Liver (tissue), 9 donors: Measurements from ENCODE around the gene HACD4. TPM values are rescaled to one million over a fixed set of nuclear protein-coding genes. Genes with fewer than 3 reads are reported as not detected.

Source experiments
- DNase-seq: peaks from one replicate; pipeline ENCODE4 v3.0.0-alpha.2; 2017; ENCODE audit warnings: low spot score
- H3K27ac ChIP-seq, 2 donors: one replicate each; pipeline ENCODE4 v1.7.0; 2013; ENCODE audit warnings: inconsistent platforms in 2 of 2, low read length in 2 of 2, control low read depth in 1 of 2, low read depth in 1 of 2, mild to moderate bottlenecking in 1 of 2
- H3K27me3 ChIP-seq, 4 donors: one replicate each; pipeline versions ENCODE4 v1.6.1 to v1.7.0; 2013; ENCODE audit warnings: low read length in 3 of 4, inconsistent platforms in 1 of 4, mild to moderate bottlenecking in 1 of 4, moderate library complexity in 1 of 4; ENCODE audit not compliant: control insufficient read depth in 4 of 4, insufficient read depth in 4 of 4
- H3K36me3 ChIP-seq, 4 donors: one replicate each; pipeline versions ENCODE4 v1.6.1 to v1.7.0; 2013; ENCODE audit warnings: low read length in 3 of 4, mild to moderate bottlenecking in 3 of 4, low read depth in 1 of 4, moderate library complexity in 1 of 4; ENCODE audit not compliant: control insufficient read depth in 4 of 4, insufficient read depth in 3 of 4
- H3K4me1 ChIP-seq, 4 donors: one replicate each; pipeline versions ENCODE4 v1.6.1 to v1.7.0; 2013; ENCODE audit warnings: low read length in 3 of 4, mild to moderate bottlenecking in 3 of 4, moderate library complexity in 1 of 4; ENCODE audit not compliant: control insufficient read depth in 4 of 4, insufficient read depth in 4 of 4
- H3K4me3 ChIP-seq, 3 donors: one replicate each; pipeline versions ENCODE4 v1.6.1 to v1.7.0; 2013; ENCODE audit warnings: low read length in 3 of 3, control low read depth in 1 of 3, low read depth in 1 of 3, mild to moderate bottlenecking in 1 of 3
- H3K9ac ChIP-seq, 2 donors: one replicate each; pipeline ENCODE4 v1.7.0; 2013; ENCODE audit warnings: low read length in 2 of 2, mild to moderate bottlenecking in 2 of 2, moderate library complexity in 2 of 2, control low read depth in 1 of 2, low read depth in 1 of 2
- H3K9me3 ChIP-seq, 4 donors: one replicate each; pipeline versions ENCODE4 v1.6.1 to v1.7.0; 2013; ENCODE audit warnings: low read length in 3 of 4; ENCODE audit not compliant: control insufficient read depth in 4 of 4
- EGR1 ChIP-seq, 2 donors: IDR thresholded peaks; 2 replicates each; pipeline ENCODE4 v1.6.1; 2016 to 2018; ENCODE audit warnings: antibody characterized with exemption in 2 of 2, low read depth in 2 of 2
- FOXA1 ChIP-seq: IDR thresholded peaks from 2 replicates; pipeline ENCODE4 v1.6.1; 2016; ENCODE audit warnings: antibody characterized with exemption
- FOXA2 ChIP-seq: IDR thresholded peaks from 2 replicates; pipeline ENCODE4 v1.6.1; 2016; ENCODE audit warnings: antibody characterized with exemption
- GABPA ChIP-seq, 2 donors: IDR thresholded peaks in 1 of 2; conservative IDR thresholded peaks in 1 of 2; 2 replicates each; pipeline ENCODE4 v1.6.1; 2016; ENCODE audit warnings: antibody characterized with exemption in 2 of 2, mild to moderate bottlenecking in 1 of 2, moderate library complexity in 1 of 2
- HNF4G ChIP-seq: IDR thresholded peaks from 2 replicates; pipeline ENCODE4 v1.6.1; 2016; ENCODE audit warnings: antibody characterized with exemption
- JUND ChIP-seq, 2 donors: IDR thresholded peaks; 2 replicates each; pipeline ENCODE4 v1.6.1; 2016; ENCODE audit warnings: antibody characterized with exemption in 2 of 2
- NR2F2 ChIP-seq: IDR thresholded peaks from 2 replicates; pipeline ENCODE4 v1.6.1; 2016; ENCODE audit warnings: antibody characterized with exemption
- RAD21 ChIP-seq, 2 donors: IDR thresholded peaks; 2 replicates each; pipeline ENCODE4 v1.6.1; 2016; ENCODE audit warnings: antibody characterized with exemption in 2 of 2, mild to moderate bottlenecking in 2 of 2
- RXRA ChIP-seq, 2 donors: IDR thresholded peaks; 2 replicates each; pipeline ENCODE4 v1.6.1; 2017 to 2018; ENCODE audit warnings: antibody characterized with exemption in 2 of 2, mild to moderate bottlenecking in 1 of 2
- SP1 ChIP-seq: IDR thresholded peaks from 2 replicates; pipeline ENCODE4 v1.6.1; 2018; ENCODE audit warnings: antibody characterized with exemption, mild to moderate bottlenecking
- TAF1 ChIP-seq: conservative IDR thresholded peaks from 2 replicates; pipeline ENCODE4 v1.6.1; 2016; ENCODE audit warnings: antibody characterized with exemption, mild to moderate bottlenecking
- YY1 ChIP-seq: IDR thresholded peaks from 2 replicates; pipeline ENCODE4 v1.6.1; 2016; ENCODE audit warnings: antibody characterized with exemption, mild to moderate bottlenecking
- WGBS: extraction: QIAGEN DNeasy Blood & Tissue Kit; methylation state at CpG from one replicate; pipeline ENCODE4 v1.1.7; 2013; 5-methylcytosine and 5-hydroxymethylcytosine counted together
- polyA plus RNA-seq, 2 donors: library from polyadenylated mRNA; stranded (reverse) in 1 of 2; unstranded in 1 of 2; fragments of 200-250 nt in 1 of 2; fragments of >200 nt in 1 of 2; fragmentation: Nextera tagmentation in 1 of 2; extraction: Ambion mirVana in 1 of 2; gene quantifications; one replicate each; pipeline versions ENCODE4 v1.2.1 to v1.2.3, GENCODE V29; 2013 to 2015
- total RNA-seq, 2 donors: library from RNA; depleted of rRNA; stranded (reverse); fragments of >200 nt; gene quantifications; one replicate each; pipeline ENCODE4 v1.2.3, GENCODE V29; 2014
- TF ChIP-seq, protein P1 (sequence below): fragments of 150-350 bp; IDR thresholded peaks from 2 replicates; pipeline ENCODE4 v1.5.1; 2017; ENCODE audit warnings: improper control_type of control experiment, low read depth, low read length; ENCODE audit not compliant: missing input control
- TF ChIP-seq, protein P2 (sequence below): IDR thresholded peaks from 2 replicates; pipeline ENCODE4 v1.6.1; 2016; ENCODE audit warnings: antibody characterized with exemption
- TF ChIP-seq, protein P3 (sequence below): IDR thresholded peaks from 2 replicates; pipeline ENCODE4 v1.6.1; 2016; ENCODE audit warnings: antibody characterized with exemption
- TF ChIP-seq, protein P4 (sequence below): IDR thresholded peaks from 2 replicates; pipeline ENCODE4 v1.6.1; 2016; ENCODE audit warnings: antibody characterized with exemption, mild to moderate bottlenecking
- donor health status: healthy.
- donor health status: healthy.
- donor health status: healthy.
- donor health status: healthy.
- donor health status: healthy.

Gene HACD4
- total and polyA plus RNA-seq, 4 donors = 0.25 to 2.2 (median 0.49) TPM

DNA sequence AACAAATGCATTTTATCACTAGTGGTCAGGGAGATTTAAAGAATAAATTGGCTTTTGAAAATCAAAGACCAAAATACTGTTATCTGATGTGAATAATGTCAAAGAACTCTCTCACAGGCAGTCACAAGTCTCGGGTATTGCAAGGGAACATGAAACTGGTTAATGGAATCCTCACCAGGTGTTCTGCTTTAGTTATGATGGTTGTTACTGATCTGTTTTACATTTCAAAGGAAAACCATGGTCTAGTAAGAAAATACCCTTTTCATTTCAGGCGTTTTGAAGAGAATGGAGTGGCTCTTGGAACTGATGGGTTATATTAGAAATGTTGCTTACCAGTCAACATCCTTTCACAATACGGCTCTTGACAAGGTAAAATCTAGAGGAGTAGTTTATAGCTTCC, 43.4 kb downstream of the HACD4 start:
- no peak for DNase-seq
- Histone ChIP-seq H3K4me3 (no peak overlapping the region), H3K36me3 (peaks cover 0 to 2% (median 1%) of the 10 kb centered on the region in 4 donors), H3K9me3 (no peaks in the 10 kb centered on the region), H3K27me3 (no peaks in the 10 kb centered on the region), H3K9ac (no peak overlapping the region), H3K4me1 (peaks cover 0 to 3% (median 0%) of the 10 kb centered on the region in 4 donors), H3K27ac (no peak overlapping the region)
- WGBS = 94% methylated on average over 3 of the region's 3 CpGs
- TF ChIP-seq YY1 (no peak), HNF4G (no peak), FOXA1 (no peak), TAF1 (no peak), SP1 (no peak), JUND (IDR thresholded peaks at IDR 0.05) (no peak), FOXA2 (no peak), GABPA (IDR thresholded peaks at IDR 0.05 in 1 of 2, conservative IDR thresholded peaks at IDR 0.05 in 1 of 2) (no peak), RXRA (IDR thresholded peaks at IDR 0.05) (no peak), EGR1 (IDR thresholded peaks at IDR 0.05; ENCODE audit: low read depth in 2 of 2) (no peak), RAD21 (IDR thresholded peaks at IDR 0.05) (no peak), NR2F2 (no peak)
- TF ChIP-seq, protein P1, sequence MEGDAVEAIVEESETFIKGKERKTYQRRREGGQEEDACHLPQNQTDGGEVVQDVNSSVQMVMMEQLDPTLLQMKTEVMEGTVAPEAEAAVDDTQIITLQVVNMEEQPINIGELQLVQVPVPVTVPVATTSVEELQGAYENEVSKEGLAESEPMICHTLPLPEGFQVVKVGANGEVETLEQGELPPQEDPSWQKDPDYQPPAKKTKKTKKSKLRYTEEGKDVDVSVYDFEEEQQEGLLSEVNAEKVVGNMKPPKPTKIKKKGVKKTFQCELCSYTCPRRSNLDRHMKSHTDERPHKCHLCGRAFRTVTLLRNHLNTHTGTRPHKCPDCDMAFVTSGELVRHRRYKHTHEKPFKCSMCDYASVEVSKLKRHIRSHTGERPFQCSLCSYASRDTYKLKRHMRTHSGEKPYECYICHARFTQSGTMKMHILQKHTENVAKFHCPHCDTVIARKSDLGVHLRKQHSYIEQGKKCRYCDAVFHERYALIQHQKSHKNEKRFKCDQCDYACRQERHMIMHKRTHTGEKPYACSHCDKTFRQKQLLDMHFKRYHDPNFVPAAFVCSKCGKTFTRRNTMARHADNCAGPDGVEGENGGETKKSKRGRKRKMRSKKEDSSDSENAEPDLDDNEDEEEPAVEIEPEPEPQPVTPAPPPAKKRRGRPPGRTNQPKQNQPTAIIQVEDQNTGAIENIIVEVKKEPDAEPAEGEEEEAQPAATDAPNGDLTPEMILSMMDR = no peak
- TF ChIP-seq, protein P2, sequence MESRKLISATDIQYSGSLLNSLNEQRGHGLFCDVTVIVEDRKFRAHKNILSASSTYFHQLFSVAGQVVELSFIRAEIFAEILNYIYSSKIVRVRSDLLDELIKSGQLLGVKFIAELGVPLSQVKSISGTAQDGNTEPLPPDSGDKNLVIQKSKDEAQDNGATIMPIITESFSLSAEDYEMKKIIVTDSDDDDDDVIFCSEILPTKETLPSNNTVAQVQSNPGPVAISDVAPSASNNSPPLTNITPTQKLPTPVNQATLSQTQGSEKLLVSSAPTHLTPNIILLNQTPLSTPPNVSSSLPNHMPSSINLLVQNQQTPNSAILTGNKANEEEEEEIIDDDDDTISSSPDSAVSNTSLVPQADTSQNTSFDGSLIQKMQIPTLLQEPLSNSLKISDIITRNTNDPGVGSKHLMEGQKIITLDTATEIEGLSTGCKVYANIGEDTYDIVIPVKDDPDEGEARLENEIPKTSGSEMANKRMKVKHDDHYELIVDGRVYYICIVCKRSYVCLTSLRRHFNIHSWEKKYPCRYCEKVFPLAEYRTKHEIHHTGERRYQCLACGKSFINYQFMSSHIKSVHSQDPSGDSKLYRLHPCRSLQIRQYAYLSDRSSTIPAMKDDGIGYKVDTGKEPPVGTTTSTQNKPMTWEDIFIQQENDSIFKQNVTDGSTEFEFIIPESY = no peak
- TF ChIP-seq, protein P3, sequence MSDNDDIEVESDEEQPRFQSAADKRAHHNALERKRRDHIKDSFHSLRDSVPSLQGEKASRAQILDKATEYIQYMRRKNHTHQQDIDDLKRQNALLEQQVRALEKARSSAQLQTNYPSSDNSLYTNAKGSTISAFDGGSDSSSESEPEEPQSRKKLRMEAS = no peak
- TF ChIP-seq, protein P4, sequence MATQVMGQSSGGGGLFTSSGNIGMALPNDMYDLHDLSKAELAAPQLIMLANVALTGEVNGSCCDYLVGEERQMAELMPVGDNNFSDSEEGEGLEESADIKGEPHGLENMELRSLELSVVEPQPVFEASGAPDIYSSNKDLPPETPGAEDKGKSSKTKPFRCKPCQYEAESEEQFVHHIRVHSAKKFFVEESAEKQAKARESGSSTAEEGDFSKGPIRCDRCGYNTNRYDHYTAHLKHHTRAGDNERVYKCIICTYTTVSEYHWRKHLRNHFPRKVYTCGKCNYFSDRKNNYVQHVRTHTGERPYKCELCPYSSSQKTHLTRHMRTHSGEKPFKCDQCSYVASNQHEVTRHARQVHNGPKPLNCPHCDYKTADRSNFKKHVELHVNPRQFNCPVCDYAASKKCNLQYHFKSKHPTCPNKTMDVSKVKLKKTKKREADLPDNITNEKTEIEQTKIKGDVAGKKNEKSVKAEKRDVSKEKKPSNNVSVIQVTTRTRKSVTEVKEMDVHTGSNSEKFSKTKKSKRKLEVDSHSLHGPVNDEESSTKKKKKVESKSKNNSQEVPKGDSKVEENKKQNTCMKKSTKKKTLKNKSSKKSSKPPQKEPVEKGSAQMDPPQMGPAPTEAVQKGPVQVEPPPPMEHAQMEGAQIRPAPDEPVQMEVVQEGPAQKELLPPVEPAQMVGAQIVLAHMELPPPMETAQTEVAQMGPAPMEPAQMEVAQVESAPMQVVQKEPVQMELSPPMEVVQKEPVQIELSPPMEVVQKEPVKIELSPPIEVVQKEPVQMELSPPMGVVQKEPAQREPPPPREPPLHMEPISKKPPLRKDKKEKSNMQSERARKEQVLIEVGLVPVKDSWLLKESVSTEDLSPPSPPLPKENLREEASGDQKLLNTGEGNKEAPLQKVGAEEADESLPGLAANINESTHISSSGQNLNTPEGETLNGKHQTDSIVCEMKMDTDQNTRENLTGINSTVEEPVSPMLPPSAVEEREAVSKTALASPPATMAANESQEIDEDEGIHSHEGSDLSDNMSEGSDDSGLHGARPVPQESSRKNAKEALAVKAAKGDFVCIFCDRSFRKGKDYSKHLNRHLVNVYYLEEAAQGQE = no peak

DNA sequence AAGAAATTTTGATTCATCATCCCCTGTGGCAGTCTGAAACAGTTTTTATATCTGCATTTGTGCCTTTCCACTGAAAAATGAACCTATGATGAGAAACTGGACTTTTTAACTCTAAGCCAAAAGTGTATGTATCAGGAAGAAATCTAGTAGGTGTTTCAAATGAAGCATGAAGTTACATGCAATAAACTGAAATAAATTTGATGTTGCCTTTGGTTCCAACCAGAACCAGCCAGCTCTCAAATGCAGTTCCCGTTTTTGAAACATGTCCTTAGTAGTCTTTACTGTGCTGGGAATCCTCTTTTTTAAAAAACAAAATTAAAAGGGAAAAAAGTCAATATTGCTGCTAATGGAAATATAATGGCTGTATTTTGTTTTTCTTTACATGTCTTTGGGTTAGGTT, 43.9 kb downstream of the HACD4 start:
- Histone ChIP-seq H3K9ac (no peak overlapping the region), H3K27me3 (no peaks in the 10 kb centered on the region), H3K4me1 (peaks cover 0 to 3% (median 0%) of the 10 kb centered on the region in 4 donors), H3K4me3 (no peak overlapping the region), H3K9me3 (no peaks in the 10 kb centered on the region), H3K36me3 (peaks cover 0 to 2% (median 1%) of the 10 kb centered on the region in 4 donors), H3K27ac (no peak overlapping the region)
- TF ChIP-seq HNF4G = no peak
- no peak for TF ChIP-seq SP1
- 86% methylated on average over 1 of the region's 1 CpG for WGBS
- DNase-seq = no peak
